Gastroesophageal sphincter (tissue), 4 donors: Measurements from ENCODE around the gene IL17RB. TPM values are rescaled to one million over a fixed set of nuclear protein-coding genes. Genes with fewer than 3 reads are reported as not detected.
A peak's percentile ranks its signal among the peaks of the same experiment; 100 is the strongest.

ENCODE experiments used
- ATAC-seq: fragments of 150-250 bp; one replicate; pipeline ENCODE4 v1.9.1; 2016; ENCODE audit warnings: mild to moderate bottlenecking, moderate library complexity
- H3K27ac ChIP-seq, 4 donors: fragments of 200-600 bp; sonication (generic) in 3 of 4; 1 replicate in 3 of 4; 2 replicates in 1 of 4; pipeline ENCODE4 v1.5.1; 2016 to 2019
- H3K27me3 ChIP-seq: fragments of 200-600 bp; sonication (generic); one replicate; pipeline ENCODE4 v1.5.1; 2019
- H3K36me3 ChIP-seq, 2 donors: fragments of 200-600 bp; sonication (generic); one replicate each; pipeline ENCODE4 v1.5.1; 2019; ENCODE audit warnings: control low read depth in 1 of 2
- H3K4me1 ChIP-seq, 3 donors: fragments of 200-600 bp; sonication (generic); 1 replicate in 2 of 3; 2 replicates in 1 of 3; pipeline ENCODE4 v1.5.1; 2016 to 2019; ENCODE audit warnings: control low read depth in 2 of 3
- H3K4me3 ChIP-seq, 2 donors: fragments of 200-600 bp; sonication (generic); one replicate each; pipeline ENCODE4 v1.5.1; 2019; ENCODE audit warnings: mild to moderate bottlenecking in 1 of 2, moderate library complexity in 1 of 2
- H3K9me3 ChIP-seq, 3 donors: fragments of 200-600 bp; sonication (generic); one replicate each; pipeline ENCODE4 v1.5.1; 2017 to 2019; ENCODE audit warnings: control low read depth in 2 of 3
- EP300 ChIP-seq: sonication (generic); formaldehyde crosslinking; IDR thresholded peaks from one replicate; pipeline ENCODE4 v1.6.1; 2017; ENCODE audit warnings: antibody characterized with exemption, mild to moderate bottlenecking
- POLR2A ChIP-seq, 2 donors: fragments of 450-650 bp; IDR thresholded peaks; one replicate each; pipeline ENCODE4 v1.6.1; 2017; ENCODE audit warnings: antibody characterized with exemption in 2 of 2, mild to moderate bottlenecking in 2 of 2, moderate library complexity in 1 of 2
- POLR2AphosphoS5 ChIP-seq: sonication (generic); formaldehyde crosslinking; IDR thresholded peaks from one replicate; pipeline ENCODE4 v1.6.1; 2017; ENCODE audit warnings: antibody characterized with exemption
- WGBS, 2 donors: methylation state at CpG; one replicate each; pipeline ENCODE4 v1.1.5; 2018; ENCODE audit warnings: low coverage in 1 of 2; 5-methylcytosine and 5-hydroxymethylcytosine counted together
- total RNA-seq, 4 donors: library from RNA; depleted of rRNA; stranded (reverse); fragments of >200 nt; gene quantifications; one replicate each; pipeline ENCODE4 v1.1.0, GENCODE V29; 2016
- TF ChIP-seq, protein P1 (sequence below), 4 experiments: fragments of 200-600 bp in 2 of 4; fragments of 450-650 bp in 2 of 4; sonication (generic) in 1 of 4; IDR thresholded peaks; one replicate each; pipeline ENCODE4 v1.5.1; 2017 to 2019; ENCODE audit warnings: antibody characterized with exemption in 4 of 4, mild to moderate bottlenecking in 2 of 4, moderate library complexity in 2 of 4

IL17RB gene
- total RNA-seq, 4 donors from 2014 or later = 0.19 to 1.1 (median 0.45) TPM

- peaks cover 10 to 33% (median 12%) of the 10 kb centered on the region in 3 donors for H3K4me1 ChIP-seq
- H3K36me3 ChIP-seq = peaks cover 0 to 16% of the 10 kb centered on the region in 2 donors
- TF ChIP-seq, protein P1, sequence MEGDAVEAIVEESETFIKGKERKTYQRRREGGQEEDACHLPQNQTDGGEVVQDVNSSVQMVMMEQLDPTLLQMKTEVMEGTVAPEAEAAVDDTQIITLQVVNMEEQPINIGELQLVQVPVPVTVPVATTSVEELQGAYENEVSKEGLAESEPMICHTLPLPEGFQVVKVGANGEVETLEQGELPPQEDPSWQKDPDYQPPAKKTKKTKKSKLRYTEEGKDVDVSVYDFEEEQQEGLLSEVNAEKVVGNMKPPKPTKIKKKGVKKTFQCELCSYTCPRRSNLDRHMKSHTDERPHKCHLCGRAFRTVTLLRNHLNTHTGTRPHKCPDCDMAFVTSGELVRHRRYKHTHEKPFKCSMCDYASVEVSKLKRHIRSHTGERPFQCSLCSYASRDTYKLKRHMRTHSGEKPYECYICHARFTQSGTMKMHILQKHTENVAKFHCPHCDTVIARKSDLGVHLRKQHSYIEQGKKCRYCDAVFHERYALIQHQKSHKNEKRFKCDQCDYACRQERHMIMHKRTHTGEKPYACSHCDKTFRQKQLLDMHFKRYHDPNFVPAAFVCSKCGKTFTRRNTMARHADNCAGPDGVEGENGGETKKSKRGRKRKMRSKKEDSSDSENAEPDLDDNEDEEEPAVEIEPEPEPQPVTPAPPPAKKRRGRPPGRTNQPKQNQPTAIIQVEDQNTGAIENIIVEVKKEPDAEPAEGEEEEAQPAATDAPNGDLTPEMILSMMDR (IDR thresholded peaks at IDR 0.05) = no peak
- TF ChIP-seq POLR2AphosphoS5 = peak; percentile 98
- TF ChIP-seq POLR2A (IDR thresholded peaks at IDR 0.05) = peak; percentile 95 to 96
- peak; percentile 3 for TF ChIP-seq EP300
- 0 to 2% methylated on average over 10 to 12 of the region's 73 CpGs for WGBS, 2 donors
- H3K9me3 ChIP-seq = no peaks in the 10 kb centered on the region
- ATAC-seq = peak; percentile 97
- H3K27me3 ChIP-seq = no peaks in the 10 kb centered on the region
- peak within 1 kb of the TSS; percentile 87 to 98 (median 95) for H3K27ac ChIP-seq
- H3K4me3 ChIP-seq = peak within 1 kb of the TSS; percentile 82 to 96
Observed at GRCh38 chr3:53891497-53892285, 45.3 kb downstream of the IL17RB start, which contains the start of gene SELENOK. TSS of gene SELENOK (minus strand) at chr3:53891859.

GRCh38 chr3:53892286-53892637 lies 45.9 kb downstream of the IL17RB start:
- no peak for ATAC-seq
- peak overlapping the region; percentile 82 to 98 (median 92) for H3K27ac ChIP-seq
- H3K36me3 ChIP-seq = peaks cover 0 to 10% of the 10 kb centered on the region in 2 donors
- 30 to 47% methylated on average over 4 of the region's 4 CpGs for WGBS, 2 donors
- H3K4me1 ChIP-seq = peaks cover 10 to 33% (median 12%) of the 10 kb centered on the region in 3 donors
- H3K27me3 ChIP-seq = peaks cover 4% of the 10 kb centered on the region
- H3K9me3 ChIP-seq = no peaks in the 10 kb centered on the region
- no peak for TF ChIP-seq EP300
- peak overlapping the region; percentile 39 to 82 for H3K4me3 ChIP-seq

GRCh38 chr3:53899750-53900149 lies 53.4 kb downstream of the IL17RB start:
- Histone ChIP-seq H3K9me3 (no peaks in the 10 kb centered on the region), H3K4me1 (no peaks in the 10 kb centered on the region), H3K27me3 (peaks cover 29% of the 10 kb centered on the region), H3K27ac (no peak overlapping the region), H3K36me3 (no peaks in the 10 kb centered on the region), H3K4me3 (no peak overlapping the region)
- 66 to 78% methylated on average over 1 to 2 of the region's 2 CpGs for WGBS, 2 donors
- TF ChIP-seq POLR2AphosphoS5 (no peak), POLR2A (IDR thresholded peaks at IDR 0.05) (no peak)
- TF ChIP-seq, protein P1 (IDR thresholded peaks at IDR 0.05) = no peak
- no peak for ATAC-seq

DNA sequence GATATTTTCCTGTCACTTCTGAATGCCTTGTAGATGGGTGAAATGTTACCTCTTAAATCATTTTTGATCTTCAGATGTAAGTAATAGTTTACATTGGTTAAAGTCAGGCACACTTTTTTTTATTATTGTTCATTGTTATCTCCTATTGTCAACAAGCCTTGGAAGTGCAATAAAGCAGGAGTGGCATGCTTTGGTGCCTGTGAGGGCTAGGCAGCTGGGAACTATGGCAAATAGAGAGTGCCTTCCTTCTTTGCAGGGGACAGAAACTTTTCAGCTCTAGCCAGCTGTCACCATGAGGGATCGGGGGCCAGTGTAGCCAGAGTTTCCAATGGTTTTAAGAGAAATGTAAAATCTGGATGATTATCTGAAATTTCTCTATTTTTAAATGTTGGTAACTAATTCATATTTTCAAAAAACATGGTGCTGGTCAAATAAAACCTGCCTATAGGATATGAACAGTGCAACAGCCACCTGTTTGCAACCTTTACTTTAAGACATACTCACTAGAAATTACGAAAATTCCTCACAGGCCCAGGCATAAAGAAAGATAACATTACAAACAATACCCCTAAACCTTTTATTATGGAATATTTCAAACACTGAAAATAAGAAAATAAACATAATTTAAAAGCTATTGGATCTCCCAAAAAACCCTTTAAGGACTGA lies 54.4 kb downstream of the IL17RB start:
- Histone ChIP-seq H3K36me3 (no peaks in the 10 kb centered on the region), H3K4me1 (no peaks in the 10 kb centered on the region), H3K4me3 (no peak overlapping the region), H3K9me3 (peaks cover 0 to 3% (median 0%) of the 10 kb centered on the region in 3 donors), H3K27ac (no peak overlapping the region), H3K27me3 (peaks cover 37% of the 10 kb centered on the region)
- TF ChIP-seq POLR2A (IDR thresholded peaks at IDR 0.05) (no peak), POLR2AphosphoS5 (no peak), EP300 (no peak)
- TF ChIP-seq, protein P1 (IDR thresholded peaks at IDR 0.05) = no peak
- 77 to 78% methylated on average over 2 of the region's 2 CpGs for WGBS, 2 donors
- no peak for ATAC-seq

DNA sequence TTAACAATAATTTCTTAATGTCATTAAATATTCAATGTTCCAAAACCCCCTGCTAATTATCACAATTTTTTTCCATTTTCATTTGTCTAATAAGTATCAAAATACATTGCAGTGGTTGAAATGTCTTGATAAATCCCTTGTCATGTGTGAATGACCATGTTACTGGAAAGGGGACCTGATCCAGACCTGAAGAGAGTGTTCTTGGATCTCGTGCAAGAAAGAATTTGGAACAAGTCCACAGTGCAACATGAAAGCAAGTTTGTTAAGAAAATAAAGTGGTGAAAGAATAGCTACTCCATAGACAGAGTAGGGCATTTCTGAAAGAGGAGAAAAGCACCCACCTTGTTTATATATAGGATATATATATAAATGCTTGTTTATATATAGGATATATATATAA lies 55.7 kb downstream of the IL17RB start:
- ATAC-seq = no peak
- WGBS, 2 donors = 17 to 20% methylated on average over 1 of the region's 1 CpG

More for the DNA sequence above, 55.7 kb downstream of the IL17RB start:
- Histone ChIP-seq H3K27ac (no peak overlapping the region), H3K27me3 (peaks cover 35% of the 10 kb centered on the region), H3K4me3 (no peak overlapping the region), H3K36me3 (no peaks in the 10 kb centered on the region), H3K4me1 (no peaks in the 10 kb centered on the region), H3K9me3 (peaks cover 0 to 8% (median 0%) of the 10 kb centered on the region in 3 donors)
- TF ChIP-seq POLR2AphosphoS5 = no peak
- TF ChIP-seq, protein P1 (IDR thresholded peaks at IDR 0.05) = no peak
- TF ChIP-seq EP300 = no peak
- TF ChIP-seq POLR2A (IDR thresholded peaks at IDR 0.05) = no peak
